H1 (cell line): ENCODE data around the gene CUTC. TPM values are rescaled to one million over a fixed set of nuclear protein-coding genes. Genes with fewer than 3 reads are reported as not detected.

Experiments used
- CTCF ChIA-PET: fragments of 300-600 bp; sonication (Branson Sonifier 250); formaldehyde crosslinking; loops from one replicate; lab custom pipeline; 2021; ENCODE audit not compliant: partially characterized antibody; lab: Charles Lee
- POLR2A ChIA-PET: fragments of 300-600 bp; sonication (Branson Sonifier 250); formaldehyde crosslinking; loops from one replicate; lab custom pipeline; 2021; ENCODE audit warnings: inconsistent platforms; ENCODE audit not compliant: partially characterized antibody; lab: Charles Lee
- DNase-seq, 2 experiments: peaks; one replicate each; pipeline versions ENCODE4 v3.0.0 to v3.0.0-alpha.2; 2010 to 2022; ENCODE audit warnings: low spot score in 2 of 2, low read depth in 1 of 2, mixed read lengths in 1 of 2
- FAIRE-seq: peaks from 2 replicates; lab custom pipeline; 2011; peaks lifted over from hg19 to GRCh38; lab: Jason Lieb, UNC
- H2AFZ ChIP-seq: 2 replicates; pipeline ENCODE4 v1.8.1; 2012; ENCODE audit warnings: low read length, inconsistent platforms
- H2AK5ac ChIP-seq: 2 replicates; pipeline ENCODE4 v1.6.1; 2013; ENCODE audit warnings: low read depth, low read length
- H2BK120ac ChIP-seq: replicated peaks from 2 replicates; pipeline ENCODE3; 2013; ENCODE audit warnings: low read depth, low read length, inconsistent platforms
- H2BK12ac ChIP-seq: 2 replicates; pipeline ENCODE4 v1.6.1; 2013; ENCODE audit warnings: low read depth, low read length
- H2BK15ac ChIP-seq: 2 replicates; pipeline ENCODE4 v1.6.1; 2013; ENCODE audit warnings: low read length
- H2BK20ac ChIP-seq: 2 replicates; pipeline ENCODE4 v1.6.1; 2013; ENCODE audit warnings: low read length
- H2BK5ac ChIP-seq: 2 replicates; pipeline ENCODE4 v1.6.1; 2013; ENCODE audit warnings: low read depth, low read length
- H3K14ac ChIP-seq: 2 replicates; pipeline ENCODE4 v1.6.1; 2013; ENCODE audit warnings: inconsistent platforms; ENCODE audit not compliant: insufficient read length
- H3K18ac ChIP-seq: 2 replicates; pipeline ENCODE4 v1.6.1; 2013; ENCODE audit warnings: low read length; ENCODE audit errors: extremely low read depth
- H3K23ac ChIP-seq: 2 replicates; pipeline ENCODE4 v1.6.1; 2013; ENCODE audit warnings: inconsistent platforms; ENCODE audit not compliant: insufficient read length
- H3K23me2 ChIP-seq: 2 replicates; pipeline ENCODE4 v1.6.1; 2013; ENCODE audit warnings: low read depth, low read length
- H3K27ac ChIP-seq: 2 replicates; pipeline ENCODE4 v1.6.1; 2011; ENCODE audit warnings: low read depth, low read length, inconsistent platforms
- H3K27me3 ChIP-seq, 4 experiments: replicated peaks in 1 of 4; 1 replicate in 1 of 4; 2 replicates in 3 of 4; pipeline versions ENCODE4 v1.6.1 to v1.8.1; 2011 to 2013; ENCODE audit warnings: low read length in 3 of 4, mild to moderate bottlenecking in 3 of 4, inconsistent platforms in 2 of 4, mixed read lengths in 2 of 4, moderate library complexity in 1 of 4; ENCODE audit not compliant: control insufficient read depth in 3 of 4, insufficient read depth in 3 of 4; ENCODE audit errors: extremely low read depth in 1 of 4
- H3K36me3 ChIP-seq, 4 experiments: 2 replicates each; pipeline versions ENCODE4 v1.6.1 to v1.8.1; 2011 to 2013; ENCODE audit warnings: mild to moderate bottlenecking in 4 of 4, low read length in 3 of 4, moderate library complexity in 2 of 4, control low read depth in 1 of 4, inconsistent platforms in 1 of 4; ENCODE audit not compliant: insufficient read depth in 4 of 4, control insufficient read depth in 2 of 4
- H3K4ac ChIP-seq: replicated peaks from 2 replicates; pipeline ENCODE3; 2013; ENCODE audit warnings: low read length, low read depth, mixed read lengths, inconsistent platforms; ENCODE audit not compliant: insufficient read length
- H3K4me1 ChIP-seq, 4 experiments: replicated peaks in 1 of 4; 1 replicate in 1 of 4; 2 replicates in 3 of 4; pipeline versions ENCODE4 v1.6.1 to v1.8.1; 2011 to 2013; ENCODE audit warnings: low read length in 3 of 4, inconsistent platforms in 2 of 4, mixed read lengths in 1 of 4; ENCODE audit not compliant: insufficient read depth in 4 of 4, control insufficient read depth in 3 of 4
- H3K4me2 ChIP-seq, 2 experiments: 2 replicates each; pipeline versions ENCODE4 v1.6.1 to v1.8.1; 2011 to 2013; ENCODE audit warnings: low read depth in 2 of 2, low read length in 2 of 2, control low read depth in 1 of 2, inconsistent platforms in 1 of 2, mild to moderate bottlenecking in 1 of 2; ENCODE audit not compliant: insufficient read depth in 1 of 2
- H3K4me3 ChIP-seq, 4 experiments: fragments of 200-600, 300-600 bp in 1 of 4; sonication (generic), shearing (Covaris generic), sonication (Bioruptor Twin) in 1 of 4; 2 replicates each; pipeline versions ENCODE4 v1.5.1 to v1.8.1; 2011 to 2016; ENCODE audit warnings: low read length in 4 of 4, low read depth in 3 of 4, control low read depth in 2 of 4, inconsistent platforms in 2 of 4, mild to moderate bottlenecking in 2 of 4, mixed read lengths in 1 of 4, moderate library complexity in 1 of 4; ENCODE audit not compliant: insufficient read depth in 2 of 4; ENCODE audit errors: extremely low read depth in 1 of 4
- H3K56ac ChIP-seq: replicated peaks from 2 replicates; pipeline ENCODE3; 2013; ENCODE audit warnings: low read depth, mild to moderate bottlenecking, mixed read lengths, low read length, inconsistent platforms; ENCODE audit not compliant: insufficient read length
- H3K79me1 ChIP-seq: 2 replicates; pipeline ENCODE4 v1.6.1; 2013; ENCODE audit warnings: low read depth, low read length, control low read depth
- H3K79me2 ChIP-seq, 2 experiments: 2 replicates each; pipeline versions ENCODE4 v1.6.1 to v1.8.1; 2012 to 2013; ENCODE audit warnings: low read length in 2 of 2, mild to moderate bottlenecking in 2 of 2, inconsistent platforms in 1 of 2; ENCODE audit not compliant: insufficient read depth in 2 of 2, control insufficient read depth in 1 of 2
- H3K9ac ChIP-seq, 4 experiments: replicated peaks in 1 of 4; 1 replicate in 1 of 4; 2 replicates in 3 of 4; pipeline versions ENCODE4 v1.6.1 to v1.8.1; 2011 to 2013; ENCODE audit warnings: low read depth in 3 of 4, low read length in 3 of 4, control low read depth in 2 of 4, mild to moderate bottlenecking in 2 of 4, moderate library complexity in 2 of 4, inconsistent platforms in 1 of 4; ENCODE audit errors: extremely low read depth in 1 of 4
- H3K9me3 ChIP-seq, 2 experiments: 2 replicates each; pipeline versions ENCODE4 v1.6.1 to v1.8.1; 2012 to 2013; ENCODE audit warnings: mild to moderate bottlenecking in 2 of 2, moderate library complexity in 2 of 2, control low read depth in 1 of 2, inconsistent platforms in 1 of 2, low read depth in 1 of 2, low read length in 1 of 2, mixed read lengths in 1 of 2; ENCODE audit not compliant: insufficient read depth in 2 of 2
- H4K20me1 ChIP-seq, 2 experiments: replicated peaks in 1 of 2; 2 replicates each; pipeline versions ENCODE3 to v1.8.1; 2011 to 2013; ENCODE audit warnings: inconsistent platforms in 2 of 2, low read length in 2 of 2, mild to moderate bottlenecking in 1 of 2; ENCODE audit not compliant: insufficient read depth in 2 of 2, control insufficient read depth in 1 of 2
- H4K5ac ChIP-seq: 2 replicates; pipeline ENCODE4 v1.6.1; 2013; ENCODE audit warnings: low read length, low read depth, mixed read lengths, inconsistent platforms; ENCODE audit not compliant: insufficient read length
- H4K8ac ChIP-seq: 2 replicates; pipeline ENCODE4 v1.8.0; 2013; ENCODE audit warnings: mild to moderate bottlenecking, moderate library complexity, low read length, inconsistent platforms; ENCODE audit not compliant: insufficient read depth; ENCODE audit errors: extremely low read depth
- H4K91ac ChIP-seq: replicated peaks from 2 replicates; pipeline ENCODE3; 2013; ENCODE audit warnings: low read length, mixed read lengths, inconsistent platforms; ENCODE audit not compliant: insufficient read length
- EZH2 ChIP-seq: fragments of 200-600 bp; sonication (generic); IDR thresholded peaks from 2 replicates; pipeline ENCODE4 v1.7.1; 2012; ENCODE audit warnings: low read depth, mild to moderate bottlenecking, moderate library complexity, low read length, inconsistent platforms; ENCODE audit not compliant: severe bottlenecking
- RBBP5 ChIP-seq: IDR thresholded peaks from 2 replicates; pipeline ENCODE4 v1.7.1; 2012; ENCODE audit warnings: low read depth, mild to moderate bottlenecking, inconsistent platforms, low read length, moderate library complexity, borderline replicate concordance
- SIN3A ChIP-seq, 2 experiments: IDR thresholded peaks in 1 of 2; conservative IDR thresholded peaks in 1 of 2; 2 replicates each; pipeline ENCODE4 v1.6.1; 2011 to 2012; ENCODE audit warnings: low read length in 2 of 2, improper control_type of control experiment in 1 of 2, low read depth in 1 of 2, mild to moderate bottlenecking in 1 of 2
- WGBS, 2 experiments: shearing (Covaris generic) in 1 of 2; methylation state at CpG; one replicate each; pipeline versions ENCODE4 v1.1.6 to v1.1.7; 2013 to 2015; ENCODE audit warnings: low lambda C conversion rate in 2 of 2, mixed read lengths in 2 of 2, inconsistent platforms in 1 of 2, low coverage in 1 of 2, missing lambda C conversion rate in 1 of 2; ENCODE audit not compliant: insufficient replicate concordance in 2 of 2, insufficient coverage in 1 of 2, insufficient read length in 1 of 2; ENCODE audit errors: extremely low coverage in 1 of 2, missing lambda C conversion rate in 1 of 2; 5-methylcytosine and 5-hydroxymethylcytosine counted together
- polyA plus RNA-seq, 7 experiments: library from polyadenylated mRNA; depleted of rRNA in 3 of 7; stranded (reverse) in 5 of 7; unstranded in 2 of 7; fragments of >200 nt in 5 of 7; fragments of 200-250 nt in 2 of 7; gene quantifications; 1 replicate in 5 of 7; 2 replicates in 1 of 7; 4 replicates in 1 of 7; pipeline versions ENCODE4 v1.2.1 to v1.2.3, GENCODE V29; 2011 to 2013; ENCODE audit warnings: missing spikeins in 2 of 7, mixed read lengths in 2 of 7
- total RNA-seq: library from RNA; stranded (reverse); fragmentation: NEBNext Ultra II Directional; extraction: Animal tissue kit (Norgen Biotek cat#: 25700); gene quantifications from 2 replicates; pipeline ENCODE4 v1.2.1, GENCODE V29; 2021

Gene CUTC
- total and polyA plus RNA-seq, 2 of the 8 experiments (the other 6 are each of a cell fraction or from before 2014, with no cell fraction given) = 25.3 to 25.6 TPM

DNA sequence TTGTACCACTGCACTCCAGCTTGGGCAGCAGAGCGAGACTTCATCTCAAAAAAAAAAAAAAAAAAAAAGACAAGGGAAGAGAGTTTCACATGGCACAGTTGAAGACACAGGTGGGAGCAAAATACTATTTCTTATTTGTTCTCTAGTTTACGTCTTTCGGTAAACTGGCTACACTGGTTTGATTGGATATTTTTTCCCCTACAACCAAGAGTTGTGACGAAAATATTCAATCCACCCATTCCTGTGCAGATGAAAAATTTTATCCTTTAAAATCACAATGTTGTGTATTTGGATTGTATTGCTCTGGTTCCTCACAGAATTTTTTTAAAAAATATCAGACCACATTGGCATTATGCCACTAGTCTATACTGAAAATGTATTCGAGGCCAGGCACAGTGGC lies 35.9 kb downstream of the CUTC start:
- ChIA-PET CTCF (interaction anchor here (0.6 to 1.1 kb wide), 2 partner anchors 14 to 36 kb away, joined by 3 read pairs; partner anchors contain the start of gene ABCC2), POLR2A (interaction anchor here (0.6 kb wide), 1 partner anchor 443 kb away, joined by 3 read pairs; no protein-coding TSS in a partner anchor)
- Histone ChIP-seq H4K8ac (no peak overlapping the region; the same call in 1 of the 2 replicates), H2AK5ac (no peak overlapping the region), H3K4me1 (no peaks in the 10 kb centered on the region), H2BK5ac (no peak overlapping the region), H3K14ac (no peak overlapping the region), H3K23me2 (no peaks in the 10 kb centered on the region), H3K9ac (no peak overlapping the region), H4K20me1 (no peaks in the 10 kb centered on the region), H3K4me3 (no peak overlapping the region), H3K9me3 (no peaks in the 10 kb centered on the region), H3K4me2 (no peak overlapping the region), H2BK120ac (no peak overlapping the region), H2BK15ac (no peak overlapping the region), H3K79me1 (no peaks in the 10 kb centered on the region), H4K5ac (no peak overlapping the region), H2BK12ac (no peak overlapping the region), H3K4ac (no peak overlapping the region), H3K36me3 (no peaks in the 10 kb centered on the region), H3K23ac (no peak overlapping the region), H3K27ac (no peak overlapping the region), H4K91ac (no peak overlapping the region), H3K79me2 (no peaks in the 10 kb centered on the region), H3K56ac (no peak overlapping the region), H2AFZ (no peak overlapping the region), H3K27me3 (no peaks in the 10 kb centered on the region), H2BK20ac (no peak overlapping the region), H3K18ac (no peak overlapping the region)
- 63% methylated on average over 4 of the region's 5 CpGs; no CpG with 5 or more reads in 1 of the 2 experiments for WGBS, 2 experiments
- no peak for FAIRE-seq
- TF ChIP-seq EZH2 = no peak
- TF ChIP-seq SIN3A (conservative IDR thresholded peaks at IDR 0.05 in 1 of 2, IDR thresholded peaks at IDR 0.05 in 1 of 2; ENCODE audit: low read depth in 1 of 2, low read length in 2 of 2) = no peak
- TF ChIP-seq RBBP5 = no peak
- no peak for DNase-seq
